Adipose tissue (tissue), 3 donors: Measurements from ENCODE around the gene CEP97. TPM values are rescaled to one million over a fixed set of nuclear protein-coding genes. Genes with fewer than 3 reads are reported as not detected.

Source experiments
- H3K27ac ChIP-seq: one replicate; pipeline ENCODE4 v1.5.1; 2013; ENCODE audit warnings: low read depth, low read length
- WGBS, 3 donors: extraction: QIAGEN DNeasy Blood & Tissue Kit; methylation state at CpG; one replicate each; pipeline ENCODE4 v1.1.7; 2013; 5-methylcytosine and 5-hydroxymethylcytosine counted together
- polyA plus RNA-seq, 3 donors: library from polyadenylated mRNA; stranded (reverse); fragments of 200-250 nt; gene quantifications; one replicate each; pipeline ENCODE4 v1.2.3, GENCODE V29; 2013
- donor health status: healthy with polysubstance abuse.
- donor health status: Bipolar disorder and iron deficiency.
- donor health status: healthy.

CEP97 gene
- polyA plus RNA-seq, 3 donors: 0.72 to 1.8 (median 1.0) TPM

DNA sequence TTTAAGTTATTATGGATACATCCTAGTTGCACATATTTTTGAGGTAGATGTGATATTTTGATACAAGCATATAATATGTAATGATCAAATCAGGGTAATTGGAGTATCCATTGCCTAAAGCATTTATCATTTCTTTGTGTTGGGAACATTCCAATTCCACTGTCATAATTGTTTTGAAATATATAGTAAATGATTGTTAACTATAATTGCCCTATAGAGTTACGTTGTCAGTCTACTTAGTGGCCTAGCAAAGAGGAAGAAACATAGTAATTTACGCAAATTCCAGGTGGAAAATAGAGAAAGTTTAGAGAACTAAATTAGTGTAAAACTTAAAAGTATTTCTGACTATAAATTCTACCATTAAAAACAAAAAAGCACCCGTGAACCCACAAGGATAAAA is 79.5 kb downstream of the CEP97 start:
- 83 to 94% (median 91%) methylated on average over 3 of the region's 3 CpGs for WGBS, 3 donors
- no peak overlapping the region for H3K27ac ChIP-seq

DNA sequence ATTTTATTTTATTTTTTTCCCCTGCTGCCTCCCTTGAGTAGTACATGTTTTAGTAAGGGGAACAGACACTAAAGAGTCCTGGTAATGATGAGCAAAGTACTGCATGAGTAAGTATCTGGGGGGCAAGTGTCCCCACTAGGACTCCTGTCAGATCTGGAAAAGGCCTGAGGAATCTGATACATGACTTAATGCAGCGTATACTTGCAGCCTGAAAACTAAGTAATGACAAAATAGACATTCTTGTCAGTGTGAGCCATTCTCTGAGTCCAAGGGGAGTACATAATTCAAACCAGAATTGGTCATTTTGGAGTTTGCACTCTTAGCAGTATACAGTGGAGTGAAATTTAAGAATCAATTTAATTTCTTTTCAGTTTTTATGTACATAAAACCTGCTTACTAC is 82.1 kb downstream of the CEP97 start:
- H3K27ac ChIP-seq: no peak overlapping the region
- 81 to 94% (median 94%) methylated on average over 1 of the region's 1 CpG for WGBS, 3 donors

DNA sequence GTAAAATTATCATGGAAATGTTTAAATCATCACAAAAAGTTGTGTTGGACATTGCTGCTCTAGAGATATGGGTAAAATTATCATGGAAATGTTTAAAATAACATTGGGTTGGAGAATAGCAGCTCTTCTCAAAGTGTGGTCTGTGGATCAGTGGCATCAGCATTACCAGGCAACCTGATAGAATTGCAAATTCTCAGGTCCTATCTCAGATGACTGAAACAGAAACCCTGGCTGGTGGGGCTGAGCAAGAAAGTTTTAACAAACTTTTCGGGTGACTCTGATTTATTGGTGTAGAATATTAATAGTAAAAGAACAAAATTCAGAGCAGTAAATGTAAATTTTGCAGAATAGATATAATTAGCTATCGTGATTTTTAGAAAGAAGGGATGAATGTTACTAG is 83.5 kb downstream of the CEP97 start:
- 82 to 96% (median 96%) methylated on average over 2 of the region's 2 CpGs for WGBS, 3 donors
- no peak overlapping the region for H3K27ac ChIP-seq

DNA sequence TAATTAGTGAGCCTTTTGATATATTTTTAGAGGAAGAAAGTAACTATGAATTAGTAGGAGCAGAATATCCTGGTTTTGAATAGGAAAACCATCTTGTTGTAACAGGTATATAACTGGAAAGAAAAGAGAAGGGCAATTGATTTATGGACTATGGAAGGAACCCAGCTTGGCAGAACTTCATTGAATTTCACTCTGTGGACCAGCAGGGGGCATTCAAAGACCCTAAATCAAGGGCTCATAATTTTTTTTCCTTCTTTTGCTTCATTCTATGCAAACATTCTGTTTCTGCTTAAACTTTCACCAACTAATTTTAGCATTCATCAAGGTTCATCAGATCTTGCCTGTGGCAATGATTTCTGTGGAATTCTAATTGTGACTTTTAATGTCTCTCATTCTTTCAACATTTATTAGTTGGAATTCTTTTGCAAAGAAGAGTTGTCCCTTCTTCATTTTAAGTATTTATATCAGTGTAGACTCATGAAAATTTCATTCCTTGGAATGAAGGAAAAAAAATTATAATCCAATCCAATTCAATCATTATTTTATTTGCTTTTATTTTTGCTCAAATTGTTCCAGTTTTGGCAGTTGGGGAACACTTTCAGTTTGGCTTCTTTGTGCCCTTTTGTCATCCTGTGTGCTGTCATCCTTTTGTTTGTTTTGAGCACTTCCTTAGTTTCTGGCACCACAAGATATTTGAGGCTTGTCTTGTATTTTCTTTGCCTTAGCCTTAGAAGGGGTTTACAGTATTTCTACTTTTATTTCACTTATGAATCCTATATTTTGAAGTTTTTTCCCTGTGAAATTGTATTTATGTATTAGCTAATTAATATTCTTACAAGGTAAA is 85.0 kb downstream of the CEP97 start:
- no peak overlapping the region for H3K27ac ChIP-seq

DNA sequence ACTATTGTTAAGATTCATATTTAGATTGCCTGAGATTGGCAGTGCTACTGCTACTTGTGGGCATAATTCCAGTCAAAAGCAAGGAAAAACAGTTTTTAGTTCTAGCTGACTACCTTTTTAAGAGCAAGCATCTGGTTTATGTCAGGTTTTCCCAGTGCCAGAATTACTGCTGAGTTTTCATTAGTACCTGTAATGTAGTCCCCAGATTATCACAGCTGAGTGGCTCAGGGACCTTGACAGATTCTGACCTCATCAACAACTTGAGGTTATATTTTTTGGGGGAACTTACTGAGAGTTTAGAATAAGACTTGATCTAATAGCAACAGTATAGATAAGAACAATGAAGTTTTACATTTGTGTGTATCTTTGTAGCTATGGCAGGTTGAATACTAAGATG is 85.6 kb downstream of the CEP97 start:
- no peak overlapping the region for H3K27ac ChIP-seq

DNA sequence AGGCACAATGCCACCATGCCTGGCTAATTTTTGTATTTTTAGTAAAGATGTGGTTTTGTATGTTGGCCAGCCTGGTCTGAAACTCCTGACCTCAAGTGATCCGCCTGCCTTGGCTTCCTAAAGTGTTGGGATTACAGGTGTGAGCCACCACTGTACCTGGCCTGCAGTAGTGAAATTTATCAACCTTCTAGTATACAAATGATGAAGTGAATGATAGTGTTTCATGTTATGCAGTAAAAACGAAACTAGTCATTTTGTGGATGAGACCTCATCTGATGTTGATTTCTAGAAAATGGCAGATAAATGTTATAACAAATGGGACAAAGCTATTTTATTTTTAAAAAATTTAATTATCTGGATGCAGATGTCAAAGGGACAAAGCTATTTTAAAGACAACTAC is 87.5 kb downstream of the CEP97 start:
- 87 to 94% (median 91%) methylated on average over 2 of the region's 2 CpGs for WGBS, 3 donors
- no peak overlapping the region for H3K27ac ChIP-seq

DNA sequence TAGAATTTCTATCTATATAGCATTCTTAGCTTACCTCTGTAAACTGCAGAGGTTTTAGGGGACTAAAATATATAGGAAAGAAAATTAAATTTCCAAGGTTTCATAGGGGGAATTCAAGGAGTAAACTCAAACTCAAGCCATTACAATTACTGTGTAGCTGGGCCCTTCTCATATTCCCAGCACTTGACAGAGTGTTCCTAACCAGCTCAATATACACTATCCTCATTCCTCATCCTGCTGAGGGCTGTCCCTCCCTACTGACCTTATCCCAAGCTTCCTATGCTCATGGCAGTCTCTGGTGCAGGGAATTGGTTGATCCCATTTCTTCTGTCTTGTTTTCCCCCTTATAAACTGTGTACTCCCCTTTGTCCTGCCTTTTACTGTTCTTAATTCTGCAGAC is 88.5 kb downstream of the CEP97 start:
- H3K27ac ChIP-seq: no peak overlapping the region

DNA sequence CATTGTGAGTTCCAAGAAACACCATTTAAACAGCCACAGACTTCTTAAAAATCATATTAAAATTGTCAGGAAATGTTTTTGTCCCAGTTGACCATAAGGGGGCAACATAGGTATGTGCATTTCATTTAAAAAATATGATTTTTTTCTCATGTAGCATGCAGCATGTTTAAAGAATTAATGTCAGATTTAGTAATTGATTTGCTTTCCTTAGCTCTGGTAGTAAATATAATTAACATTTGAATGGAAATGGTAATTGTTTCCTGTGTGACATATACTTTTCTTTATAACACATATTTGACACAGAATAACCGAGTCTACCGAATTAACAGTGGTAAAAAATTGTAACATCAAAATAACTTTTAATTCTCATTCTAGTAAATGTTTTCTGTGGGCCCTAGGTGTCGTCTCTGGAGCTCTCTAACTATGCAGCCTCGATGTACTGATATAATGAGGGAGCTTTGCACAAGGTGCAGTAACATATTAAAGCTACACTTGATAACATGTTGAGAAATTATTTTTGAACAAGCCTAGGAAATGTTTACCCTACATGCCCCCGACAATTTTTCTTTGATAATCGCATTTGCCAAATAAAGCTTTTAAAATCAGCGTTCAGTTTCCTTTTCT is 89.5 kb downstream of the CEP97 start:
- 28 to 64% (median 63%) methylated on average over 7 of the region's 7 CpGs for WGBS, 3 donors
- no peak overlapping the region for H3K27ac ChIP-seq

DNA sequence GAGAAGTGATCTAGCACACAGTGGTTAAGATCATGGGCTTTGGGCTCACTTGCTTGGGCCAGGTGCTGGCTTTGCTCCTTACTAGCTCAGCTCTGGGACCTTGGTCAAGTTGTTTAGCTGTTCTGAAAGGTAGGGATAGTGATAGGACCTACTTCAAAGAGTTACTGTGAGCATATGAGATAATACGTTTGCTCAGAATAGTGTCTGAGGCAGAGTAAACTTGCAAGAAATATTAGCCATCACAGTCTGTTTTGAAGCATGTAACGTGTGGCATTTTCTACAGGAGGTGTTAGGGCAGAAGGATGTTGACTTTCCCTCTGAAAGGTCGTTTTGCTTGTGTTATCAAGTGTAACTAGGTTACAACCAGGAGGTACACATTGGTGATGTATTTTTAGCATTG is 90.4 kb downstream of the CEP97 start:
- H3K27ac ChIP-seq: no peak overlapping the region
- WGBS, 3 donors: 38 to 77% (median 76%) methylated on average over 3 of the region's 3 CpGs

DNA sequence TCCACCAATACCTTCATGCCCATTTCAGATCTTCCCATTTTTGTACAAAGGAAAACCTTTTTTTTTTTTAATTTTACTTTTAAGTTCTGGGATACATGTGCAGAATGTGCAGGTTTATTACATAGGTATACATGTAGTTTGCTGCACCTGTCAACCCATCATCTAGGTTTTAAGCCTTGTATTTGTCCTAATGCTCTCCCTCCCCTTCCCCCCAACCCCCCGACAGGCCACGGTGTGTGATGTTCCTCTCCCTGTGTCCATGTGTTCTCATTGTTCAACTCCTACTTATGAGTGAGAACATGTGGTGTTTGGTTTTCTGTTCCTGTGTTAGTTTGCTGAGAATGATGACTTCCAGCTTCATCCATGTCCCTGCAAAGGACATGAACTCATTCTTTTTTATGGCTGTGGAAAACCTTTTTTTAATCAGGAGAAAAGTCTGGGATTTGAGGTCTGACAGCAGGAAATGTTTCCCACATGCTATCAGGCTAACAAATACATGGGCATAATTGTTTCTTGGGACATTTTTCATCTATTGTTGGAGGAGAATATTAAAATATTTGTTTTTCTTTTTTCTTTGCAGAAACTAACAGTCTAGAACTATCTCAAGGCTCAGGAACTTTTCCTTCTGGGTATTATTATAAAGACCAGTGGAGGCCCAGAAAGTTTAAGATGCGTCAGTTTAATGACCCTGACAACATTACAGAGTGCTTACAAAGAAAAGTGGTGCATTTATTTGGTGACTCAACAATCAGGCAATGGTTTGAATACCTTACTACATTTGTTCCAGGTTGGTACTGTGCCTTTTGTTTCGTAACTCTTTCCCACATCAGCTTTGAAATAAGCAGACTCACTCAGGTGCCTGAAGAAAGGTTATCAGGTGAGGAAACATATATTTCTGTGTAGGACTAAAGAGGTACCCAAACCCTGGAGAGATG is 92.1 kb downstream of the CEP97 start:
- no peak overlapping the region for H3K27ac ChIP-seq
- WGBS, 3 donors: 75 to 87% (median 84%) methylated on average over 4 of the region's 4 CpGs

DNA sequence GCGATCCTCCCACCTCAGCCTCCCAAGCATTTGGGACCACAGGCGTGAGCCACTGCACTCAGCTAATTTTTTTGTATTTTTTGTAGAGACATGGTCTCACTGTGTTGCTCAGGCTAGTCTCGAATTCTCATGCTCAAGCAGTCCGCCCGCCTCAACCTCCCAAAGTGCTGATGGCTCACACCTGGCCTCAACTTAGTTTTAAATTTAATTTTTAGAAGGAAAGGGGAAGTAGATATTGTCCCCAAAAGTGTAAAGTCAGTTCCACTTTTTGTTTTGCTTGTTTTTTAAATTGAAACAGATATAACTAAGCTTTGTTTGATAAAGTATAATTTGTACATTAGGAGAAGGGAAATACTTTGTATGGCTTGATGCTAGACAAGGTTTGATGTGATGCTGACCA is 93.6 kb downstream of the CEP97 start:
- no peak overlapping the region for H3K27ac ChIP-seq
- 90 to 96% (median 94%) methylated on average over 5 of the region's 5 CpGs for WGBS, 3 donors

DNA sequence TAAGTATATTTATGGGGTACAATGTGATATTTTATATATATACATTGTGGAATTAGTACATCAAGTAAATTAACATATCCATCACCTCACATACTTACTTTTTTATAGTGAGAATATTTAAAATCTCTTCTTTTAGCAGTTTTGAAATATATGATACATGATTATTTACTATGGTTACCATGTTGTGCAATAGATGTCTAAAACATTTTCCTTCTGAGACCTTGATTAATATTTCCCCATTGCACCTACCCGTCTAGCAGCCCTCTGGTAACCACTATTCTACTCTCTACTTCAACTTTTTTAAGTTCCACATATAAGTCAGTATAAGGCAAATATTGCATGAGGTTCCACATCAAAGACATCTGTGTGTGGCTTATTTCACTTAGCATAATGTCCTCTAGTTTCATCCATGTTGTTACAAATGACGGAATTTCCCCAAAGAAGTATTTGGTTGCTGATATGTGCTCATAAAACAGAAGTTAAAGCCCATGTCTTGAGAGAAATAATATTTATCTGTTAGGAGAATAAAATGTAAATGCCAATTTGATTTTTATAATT is 95.3 kb downstream of the CEP97 start:
- H3K27ac ChIP-seq: no peak overlapping the region
- 57 to 90% (median 69%) methylated on average over 2 of the region's 2 CpGs for WGBS, 3 donors

Other genes with a start within 250 kb of the CEP97 start
- gene SENP7, start 211.4 kb upstream of the CEP97 start, polyA plus RNA-seq: 1 to 10 TPM; 4.7 to 8.8 (median 6.0) TPM
- 10 to 100 TPM in 2 of 3 donors, 1 to 10 TPM in 1; 7.6 to 22.4 (median 13.8) TPM for gene TRMT10C, start 162.7 kb upstream of the CEP97 start, polyA plus RNA-seq
- gene PCNP, start 150.4 kb upstream of the CEP97 start, polyA plus RNA-seq: 100 to 1,000 TPM in 1 of 3 donors, 10 to 100 TPM in 2; 49.4 to 148 (median 58.7) TPM
- gene ZBTB11, start 47.5 kb upstream of the CEP97 start, polyA plus RNA-seq: 1 to 10 TPM; 4.0 to 5.9 (median 4.5) TPM
- 1,000 to 10,000 TPM; 1,447 to 3,549 (median 1,506) TPM for gene RPL24, start 37.9 kb upstream of the CEP97 start, polyA plus RNA-seq
- gene NXPE3, start 54.6 kb downstream of the CEP97 start, polyA plus RNA-seq: 1 to 10 TPM; 1.7 to 6.0 (median 4.8) TPM
- gene NFKBIZ, start 124.9 kb downstream of the CEP97 start, polyA plus RNA-seq: 10 to 100 TPM in 2 of 3 donors, 1 to 10 TPM in 1; 9.4 to 94.0 (median 41.7) TPM